A673 (cell line): ENCODE measurements around the gene CALR3.

Experiments
- CTCF ChIP-seq: fragments of 300-800, 200-600 bp; sonication (generic); conservative IDR thresholded peaks from 2 replicates; pipeline ENCODE4 v1.5.1; 2017; ENCODE audit warnings: low read depth, mild to moderate bottlenecking, antibody characterized with exemption, low read length, moderate library complexity, mixed read lengths
- EZH2 ChIP-seq: fragments of 200-600 bp; sonication (generic); IDR thresholded peaks from 2 replicates; pipeline ENCODE4 v1.6.1; 2017; ENCODE audit warnings: borderline replicate concordance, low read depth, mild to moderate bottlenecking, mixed read lengths, antibody characterized with exemption, low read length; ENCODE audit not compliant: poor library complexity, severe bottlenecking

GRCh38 chr19:16449330-16449961, 46.5 kb downstream of the CALR3 start:
- TF ChIP-seq CTCF (no peak), EZH2 (no peak)
